ENCODE measurements around the gene TAF3. TPM values are rescaled to one million over a fixed set of nuclear protein-coding genes. Genes with fewer than 3 reads are reported as not detected.

TAF3 gene
- total and polyA plus RNA-seq, 2 experiments from 2014 or later: 4.1 to 6.4 TPM

- H3K9me2 ChIP-seq (replicated peaks; ENCODE audit: insufficient read depth): no peaks in the 10 kb centered on the region
- no peaks in the 10 kb centered on the region for H3K9me3 ChIP-seq (ENCODE audit: low read depth)
- H3K27me3 ChIP-seq: peaks cover 77% of the 10 kb centered on the region
Observed at GRCh38 chr10:8053446-8054243, 235.3 kb downstream of the TAF3 start.

GRCh38 chr10:8054244-8054493, 235.9 kb downstream of the TAF3 start:
- Histone ChIP-seq H3K9me3 (ENCODE audit: low read depth) (no peaks in the 10 kb centered on the region), H3K9me2 (replicated peaks; ENCODE audit: insufficient read depth) (no peaks in the 10 kb centered on the region), H3K27me3 (peaks cover 77% of the 10 kb centered on the region), H4K20me1 (ENCODE audit: insufficient read depth, poor library complexity, severe bottlenecking) (no peaks in the 10 kb centered on the region), H3K36me3 (replicated peaks; ENCODE audit: insufficient read depth, low read depth) (no peaks in the 10 kb centered on the region), H3K4me1 (ENCODE audit: insufficient read depth) (peaks cover 35% of the 10 kb centered on the region), H2AFZ (peak overlapping the region; percentile 53), H3K79me2 (peaks cover 6% of the 10 kb centered on the region), H3K4me2 (peak overlapping the region; percentile 91), H3K27ac (peak overlapping the region; percentile 80), H3K4me3 (peak overlapping the region; percentile 44)
- TF ChIP-seq EZH2 (IDR thresholded peaks at IDR 0.05; ENCODE audit: borderline replicate concordance) (no peak), EZH2phosphoT487 (IDR thresholded peaks at IDR 0.05; ENCODE audit: low read depth, severe bottlenecking, unreplicated experiment) (no peak), CTCF (IDR thresholded peaks at IDR 0.05; ENCODE audit: poor library complexity) (no peak)
- WGBS (ENCODE audit: low lambda C conversion rate, missing lambda C conversion rate): 0% methylated on average over 18 of the region's 25 CpGs
- DNase-seq (ENCODE audit: low spot score): no peak

More at GRCh38 chr10:8053446-8054243, 235.3 kb downstream of the TAF3 start:
- Histone ChIP-seq H3K36me3 (replicated peaks; ENCODE audit: insufficient read depth, low read depth) (no peaks in the 10 kb centered on the region), H2AFZ (peak overlapping the region; percentile 53), H3K79me2 (peaks cover 6% of the 10 kb centered on the region), H3K4me2 (peak overlapping the region; percentile 91), H3K4me1 (ENCODE audit: insufficient read depth) (peaks cover 36% of the 10 kb centered on the region), H4K20me1 (ENCODE audit: insufficient read depth, poor library complexity, severe bottlenecking) (no peaks in the 10 kb centered on the region), H3K4me3 (peak overlapping the region; percentile 44), H3K27ac (peak overlapping the region; percentile 80)
- TF ChIP-seq EZH2phosphoT487 (IDR thresholded peaks at IDR 0.05; ENCODE audit: low read depth, severe bottlenecking, unreplicated experiment) (no peak), CTCF (IDR thresholded peaks at IDR 0.05; ENCODE audit: poor library complexity) (peak; percentile 88)
- DNase-seq (ENCODE audit: low spot score): peak; percentile 95
- WGBS (ENCODE audit: low lambda C conversion rate, missing lambda C conversion rate): 1% methylated on average over 53 of the region's 60 CpGs

- H4K20me1 ChIP-seq (ENCODE audit: insufficient read depth, poor library complexity, severe bottlenecking): no peaks in the 10 kb centered on the region
- DNase-seq (ENCODE audit: low spot score): peak; percentile 86
- H3K4me1 ChIP-seq (ENCODE audit: insufficient read depth): peaks cover 30% of the 10 kb centered on the region
- H3K27ac ChIP-seq: peak within 1 kb of the TSS; percentile 80
- no peak for TF ChIP-seq EZH2phosphoT487 (IDR thresholded peaks at IDR 0.05; ENCODE audit: low read depth, severe bottlenecking, unreplicated experiment)
- TF ChIP-seq EZH2 (IDR thresholded peaks at IDR 0.05; ENCODE audit: borderline replicate concordance): peak; percentile 27
- no peaks in the 10 kb centered on the region for H3K9me2 ChIP-seq (replicated peaks; ENCODE audit: insufficient read depth)
- H3K4me2 ChIP-seq: peak within 1 kb of the TSS; percentile 91
- no peaks in the 10 kb centered on the region for H3K36me3 ChIP-seq (replicated peaks; ENCODE audit: insufficient read depth, low read depth)
- H3K4me3 ChIP-seq: peak within 1 kb of the TSS; percentile 44
- H3K27me3 ChIP-seq: peaks cover 77% of the 10 kb centered on the region
- H2AFZ ChIP-seq: peak within 1 kb of the TSS; percentile 53
- 2% methylated on average over 57 of the region's 65 CpGs for WGBS (ENCODE audit: low lambda C conversion rate, missing lambda C conversion rate)
- H3K79me2 ChIP-seq: peaks cover 6% of the 10 kb centered on the region
- no peaks in the 10 kb centered on the region for H3K9me3 ChIP-seq (ENCODE audit: low read depth)
Observed at GRCh38 chr10:8054494-8055407, 236.4 kb downstream of the TAF3 start, which contains the start of gene GATA3. GATA3 (plus strand) TSS chr10:8054688; CDS start chr10:8055656, 968 bp downstream.

Data from hepatocyte (in vitro differentiated cells).